OCI-LY3 (cell line): ENCODE measurements around the gene DENND6A.

Experiments used
- H2AFZ ChIP-seq: fragments of 200-600, 300-600 bp; shearing (Covaris generic); 2 replicates; pipeline ENCODE4 v1.6.0; 2014; ENCODE audit warnings: antibody characterized with exemption, low read depth, low read length
- H3K27ac ChIP-seq: fragments of 200-600, 300-600 bp; sonication (generic); 2 replicates; pipeline ENCODE4 v1.5.1; 2014; ENCODE audit warnings: mild to moderate bottlenecking, low read length, moderate library complexity, mixed read lengths
- H3K27me3 ChIP-seq: fragments of 200-600, 300-600 bp; sonication (generic); 2 replicates; pipeline ENCODE4 v1.6.1; 2014; ENCODE audit warnings: low read depth, low read length, mixed read lengths
- H3K36me3 ChIP-seq: fragments of 200-600, 300-600 bp; sonication (generic); replicated peaks from 2 replicates; pipeline ENCODE3; 2014; ENCODE audit warnings: low read depth, low read length, mixed read lengths
- H3K4me1 ChIP-seq: fragments of 300-600, 200-600 bp; sonication (generic); 2 replicates; pipeline ENCODE4 v1.6.1; 2014; ENCODE audit warnings: low read length, mixed read lengths
- H3K4me2 ChIP-seq: fragments of 200-600, 300-600 bp; sonication (generic); 2 replicates; pipeline ENCODE4 v1.6.1; 2014; ENCODE audit warnings: low read length, mixed read lengths
- H3K4me3 ChIP-seq: fragments of 300-600, 200-600 bp; sonication (generic); 2 replicates; pipeline ENCODE4 v1.5.1; 2014; ENCODE audit warnings: antibody characterized with exemption, mild to moderate bottlenecking, low read length, moderate library complexity
- H3K79me2 ChIP-seq: fragments of 300-600, 200-600 bp; shearing (Covaris generic); 2 replicates; pipeline ENCODE4 v1.6.1; 2014; ENCODE audit warnings: mild to moderate bottlenecking, low read length, mixed read lengths
- H3K9ac ChIP-seq: fragments of 300-600, 200-600 bp; shearing (Covaris generic); 2 replicates; pipeline ENCODE4 v1.6.0; 2014; ENCODE audit warnings: mild to moderate bottlenecking, low read length, moderate library complexity
- H3K9me3 ChIP-seq: fragments of 200-600, 300-600 bp; shearing (Covaris generic); 2 replicates; pipeline ENCODE4 v1.6.1; 2014; ENCODE audit warnings: low read length, mixed read lengths; ENCODE audit not compliant: insufficient read depth
- H4K20me1 ChIP-seq: fragments of 200-600, 300-600 bp; sonication (generic); 2 replicates; pipeline ENCODE4 v1.6.1; 2016; ENCODE audit warnings: low read length, mixed read lengths; ENCODE audit not compliant: insufficient read depth
- CTCF ChIP-seq: fragments of 200-600, 300-600 bp; sonication (generic); IDR thresholded peaks from 2 replicates; pipeline ENCODE4 v1.5.1; 2014; ENCODE audit warnings: antibody characterized with exemption, low read length, low read depth
- EZH2phosphoT487 ChIP-seq: fragments of 200-600 bp; shearing (Covaris generic); IDR thresholded peaks from 2 replicates; pipeline ENCODE4 v1.6.1; 2018; ENCODE audit warnings: antibody characterized with exemption, mixed run types, low read depth

The DENND6A gene

GRCh38 chr3:57729334-57730045 is 36.6 kb upstream of the DENND6A start:
- Histone ChIP-seq H3K27me3 (peaks cover 4% of the 10 kb centered on the region; the same call in 1 of the 2 replicates), H3K36me3 (no peaks in the 10 kb centered on the region), H3K27ac (no peak overlapping the region), H2AFZ (no peak overlapping the region), H3K4me1 (no peaks in the 10 kb centered on the region), H3K4me3 (no peak overlapping the region), H3K9ac (no peak overlapping the region), H3K4me2 (no peak overlapping the region), H3K79me2 (no peaks in the 10 kb centered on the region), H4K20me1 (no peaks in the 10 kb centered on the region), H3K9me3 (no peaks in the 10 kb centered on the region)
- TF ChIP-seq EZH2phosphoT487 (no peak), CTCF (no peak)

GRCh38 chr3:57727106-57727505 is 34.2 kb upstream of the DENND6A start:
- no peak for TF ChIP-seq EZH2phosphoT487
- TF ChIP-seq CTCF = no peak
- H3K9me3 ChIP-seq = no peaks in the 10 kb centered on the region
- peaks cover 5% of the 10 kb centered on the region for H3K27me3 ChIP-seq

GRCh38 chr3:57726397-57726796 is 33.5 kb upstream of the DENND6A start:
- no peak overlapping the region for H3K4me3 ChIP-seq
- TF ChIP-seq CTCF (no peak), EZH2phosphoT487 (no peak)
- H3K4me1 ChIP-seq = no peaks in the 10 kb centered on the region
- no peaks in the 10 kb centered on the region for H4K20me1 ChIP-seq
- peaks cover 10% of the 10 kb centered on the region for H3K27me3 ChIP-seq
- H3K9me3 ChIP-seq = no peaks in the 10 kb centered on the region
- H3K9ac ChIP-seq = no peak overlapping the region
- H2AFZ ChIP-seq = no peak overlapping the region
- H3K36me3 ChIP-seq = no peaks in the 10 kb centered on the region
- H3K79me2 ChIP-seq = no peaks in the 10 kb centered on the region
- no peak overlapping the region for H3K27ac ChIP-seq
- H3K4me2 ChIP-seq = no peak overlapping the region

More at GRCh38 chr3:57727106-57727505, 34.2 kb upstream of the DENND6A start:
- no peak overlapping the region for H3K4me2 ChIP-seq
- H3K4me1 ChIP-seq = no peaks in the 10 kb centered on the region
- H3K9ac ChIP-seq = no peak overlapping the region
- no peaks in the 10 kb centered on the region for H4K20me1 ChIP-seq
- H3K27ac ChIP-seq = no peak overlapping the region
- H3K79me2 ChIP-seq = no peaks in the 10 kb centered on the region
- no peaks in the 10 kb centered on the region for H3K36me3 ChIP-seq
- no peak overlapping the region for H3K4me3 ChIP-seq
- H2AFZ ChIP-seq = no peak overlapping the region

GRCh38 chr3:57718118-57718517 is 25.2 kb upstream of the DENND6A start:
- TF ChIP-seq CTCF (no peak), EZH2phosphoT487 (no peak)

More at GRCh38 chr3:57718118-57718517, 25.2 kb upstream of the DENND6A start:
- no peaks in the 10 kb centered on the region for H3K9me3 ChIP-seq
- H3K4me3 ChIP-seq = no peak overlapping the region
- no peak overlapping the region for H2AFZ ChIP-seq
- peaks cover 9% of the 10 kb centered on the region for H3K4me1 ChIP-seq
- no peak overlapping the region for H3K4me2 ChIP-seq
- no peak overlapping the region for H3K9ac ChIP-seq
- no peaks in the 10 kb centered on the region for H3K36me3 ChIP-seq
- H3K27me3 ChIP-seq = peaks cover 7% of the 10 kb centered on the region; the same call in 1 of the 2 replicates
- no peaks in the 10 kb centered on the region for H3K79me2 ChIP-seq
- no peaks in the 10 kb centered on the region for H4K20me1 ChIP-seq
- H3K27ac ChIP-seq = no peak overlapping the region
